Measurements from ENCODE around the gene DNAH14. TPM values are rescaled to one million over a fixed set of nuclear protein-coding genes. Genes with fewer than 3 reads are reported as not detected.

The DNAH14 gene
- total and polyA plus RNA-seq, 4 donors, result 2.7 to 19.8 (median 9.6) TPM

DNA sequence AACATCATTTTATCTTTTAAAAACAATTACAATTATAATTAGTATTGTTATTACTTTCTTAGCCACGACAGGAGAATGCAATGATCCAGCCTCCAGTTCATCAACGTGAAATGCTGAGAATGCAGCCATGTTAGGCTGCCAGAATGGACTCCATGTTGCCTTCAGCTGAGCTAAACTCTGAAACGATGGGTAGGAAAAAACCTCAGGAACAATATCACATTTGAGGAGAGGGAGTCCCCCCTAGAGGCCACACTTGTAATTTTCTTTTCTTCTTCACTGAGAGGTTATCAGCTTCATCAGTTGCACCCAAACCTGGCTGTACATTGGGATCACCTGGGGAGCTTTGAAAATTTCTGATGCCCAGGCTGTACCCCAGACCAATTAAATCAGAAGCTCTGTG is 34.6 kb upstream of the DNAH14 start:
- H3K9ac ChIP-seq (ENCODE audit: low read depth in 1 of 2, low read length in 2 of 2), result no peak overlapping the region
- no peaks in the 10 kb centered on the region for H3K4me1 ChIP-seq (ENCODE audit: control insufficient read depth in 4 of 4, insufficient read depth in 4 of 4, low read length in 3 of 4)
- TF ChIP-seq JUND (IDR thresholded peaks at IDR 0.05), result no peak
- no peak for TF ChIP-seq YY1 (IDR thresholded peaks at IDR 0.05)
- TF ChIP-seq RAD21 (IDR thresholded peaks at IDR 0.05), result peak; percentile 43 to 61
- no peak for TF ChIP-seq TAF1 (conservative IDR thresholded peaks at IDR 0.05)
- TF ChIP-seq EGR1 (IDR thresholded peaks at IDR 0.05; ENCODE audit: low read depth in 2 of 2), result no peak
- no peak for TF ChIP-seq CTCF (IDR thresholded peaks at IDR 0.05; ENCODE audit: low read depth, low read length, missing input control)
- no peak for TF ChIP-seq FOXA1 (IDR thresholded peaks at IDR 0.05)
- no peak for TF ChIP-seq FOXA2 (IDR thresholded peaks at IDR 0.05)
- no peak overlapping the region for H3K4me3 ChIP-seq (ENCODE audit: low read depth in 1 of 3, low read length in 3 of 3)
- H3K27ac ChIP-seq (ENCODE audit: low read depth in 1 of 2, low read length in 2 of 2), result no peak overlapping the region
- H3K36me3 ChIP-seq (ENCODE audit: control insufficient read depth in 4 of 4, insufficient read depth in 3 of 4, low read depth in 1 of 4, low read length in 3 of 4), result no peaks in the 10 kb centered on the region
- H3K27me3 ChIP-seq (ENCODE audit: control insufficient read depth in 4 of 4, insufficient read depth in 4 of 4, low read length in 3 of 4), result no peaks in the 10 kb centered on the region
- WGBS, result 36% methylated on average over 3 of the region's 3 CpGs
- peaks cover 0 to 2% (median 0%) of the 10 kb centered on the region in 4 donors for H3K9me3 ChIP-seq (ENCODE audit: control insufficient read depth in 4 of 4, low read length in 3 of 4)
- DNase-seq (ENCODE audit: low spot score), result no peak

GRCh38 chr1:224896130-224896781 is 33.2 kb upstream of the DNAH14 start:
- WGBS, result 86% methylated on average over 5 of the region's 5 CpGs

More at GRCh38 chr1:224896130-224896781, 33.2 kb upstream of the DNAH14 start:
- no peak overlapping the region for H3K9ac ChIP-seq (ENCODE audit: low read depth in 1 of 2, low read length in 2 of 2)
- H3K4me3 ChIP-seq (ENCODE audit: low read depth in 1 of 3, low read length in 3 of 3), result no peak overlapping the region
- peaks cover 0 to 2% (median 0%) of the 10 kb centered on the region in 4 donors for H3K9me3 ChIP-seq (ENCODE audit: control insufficient read depth in 4 of 4, low read length in 3 of 4)
- no peak for DNase-seq (ENCODE audit: low spot score)
- H3K27ac ChIP-seq (ENCODE audit: low read depth in 1 of 2, low read length in 2 of 2), result no peak overlapping the region
- H3K36me3 ChIP-seq (ENCODE audit: control insufficient read depth in 4 of 4, insufficient read depth in 3 of 4, low read depth in 1 of 4, low read length in 3 of 4), result no peaks in the 10 kb centered on the region
- H3K4me1 ChIP-seq (ENCODE audit: control insufficient read depth in 4 of 4, insufficient read depth in 4 of 4, low read length in 3 of 4), result no peaks in the 10 kb centered on the region
- no peaks in the 10 kb centered on the region for H3K27me3 ChIP-seq (ENCODE audit: control insufficient read depth in 4 of 4, insufficient read depth in 4 of 4, low read length in 3 of 4)
- TF ChIP-seq, protein P1, sequence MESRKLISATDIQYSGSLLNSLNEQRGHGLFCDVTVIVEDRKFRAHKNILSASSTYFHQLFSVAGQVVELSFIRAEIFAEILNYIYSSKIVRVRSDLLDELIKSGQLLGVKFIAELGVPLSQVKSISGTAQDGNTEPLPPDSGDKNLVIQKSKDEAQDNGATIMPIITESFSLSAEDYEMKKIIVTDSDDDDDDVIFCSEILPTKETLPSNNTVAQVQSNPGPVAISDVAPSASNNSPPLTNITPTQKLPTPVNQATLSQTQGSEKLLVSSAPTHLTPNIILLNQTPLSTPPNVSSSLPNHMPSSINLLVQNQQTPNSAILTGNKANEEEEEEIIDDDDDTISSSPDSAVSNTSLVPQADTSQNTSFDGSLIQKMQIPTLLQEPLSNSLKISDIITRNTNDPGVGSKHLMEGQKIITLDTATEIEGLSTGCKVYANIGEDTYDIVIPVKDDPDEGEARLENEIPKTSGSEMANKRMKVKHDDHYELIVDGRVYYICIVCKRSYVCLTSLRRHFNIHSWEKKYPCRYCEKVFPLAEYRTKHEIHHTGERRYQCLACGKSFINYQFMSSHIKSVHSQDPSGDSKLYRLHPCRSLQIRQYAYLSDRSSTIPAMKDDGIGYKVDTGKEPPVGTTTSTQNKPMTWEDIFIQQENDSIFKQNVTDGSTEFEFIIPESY (IDR thresholded peaks at IDR 0.05), result no peak
- TF ChIP-seq RXRA (IDR thresholded peaks at IDR 0.05), result no peak
- no peak for TF ChIP-seq EGR1 (IDR thresholded peaks at IDR 0.05; ENCODE audit: low read depth in 2 of 2)
- TF ChIP-seq JUND (IDR thresholded peaks at IDR 0.05), result no peak
- no peak for TF ChIP-seq REST (IDR thresholded peaks at IDR 0.05)
- no peak for TF ChIP-seq YY1 (IDR thresholded peaks at IDR 0.05)
- no peak for TF ChIP-seq FOXA2 (IDR thresholded peaks at IDR 0.05)
- no peak for TF ChIP-seq HNF4A (conservative IDR thresholded peaks at IDR 0.05)
- TF ChIP-seq NR2F2 (IDR thresholded peaks at IDR 0.05), result no peak
- TF ChIP-seq GABPA (IDR thresholded peaks at IDR 0.05 in 1 of 2, conservative IDR thresholded peaks at IDR 0.05 in 1 of 2), result no peak
- no peak for TF ChIP-seq TAF1 (conservative IDR thresholded peaks at IDR 0.05)
- no peak for TF ChIP-seq HNF4G (IDR thresholded peaks at IDR 0.05)
- TF ChIP-seq RAD21 (IDR thresholded peaks at IDR 0.05), result no peak
- no peak for TF ChIP-seq FOXA1 (IDR thresholded peaks at IDR 0.05)
- no peak for TF ChIP-seq SP1 (IDR thresholded peaks at IDR 0.05)
- TF ChIP-seq, protein P2, sequence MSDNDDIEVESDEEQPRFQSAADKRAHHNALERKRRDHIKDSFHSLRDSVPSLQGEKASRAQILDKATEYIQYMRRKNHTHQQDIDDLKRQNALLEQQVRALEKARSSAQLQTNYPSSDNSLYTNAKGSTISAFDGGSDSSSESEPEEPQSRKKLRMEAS (IDR thresholded peaks at IDR 0.05), result no peak
- TF ChIP-seq CTCF (IDR thresholded peaks at IDR 0.05; ENCODE audit: low read depth, low read length, missing input control), result no peak
- TF ChIP-seq ATF3 (IDR thresholded peaks at IDR 0.05), result no peak
